ENCODE data around the gene ADGRG6.

The ADGRG6 gene

GRCh38 chr6:142482249-142482648 lies 180.4 kb downstream of the ADGRG6 start:
- no peaks in the 10 kb centered on the region for H3K4me1 ChIP-seq (ENCODE audit: control insufficient read depth, insufficient read depth, low read length, poor library complexity, severe bottlenecking)
- no peak for DNase-seq
- no peaks in the 10 kb centered on the region for H3K36me3 ChIP-seq (ENCODE audit: control insufficient read depth, insufficient read depth, low read length)
- no peaks in the 10 kb centered on the region for H3K27me3 ChIP-seq (replicated peaks; ENCODE audit: control insufficient read depth, insufficient read depth, low read length, poor library complexity, severe bottlenecking)
- H3K27ac ChIP-seq (ENCODE audit: insufficient read depth, low read length, poor library complexity, severe bottlenecking): no peak overlapping the region
- no peak overlapping the region for H3K4me3 ChIP-seq (ENCODE audit: insufficient read depth, low read depth, low read length, poor library complexity, severe bottlenecking)
- H3K9me3 ChIP-seq (ENCODE audit: control insufficient read depth, low read length): no peaks in the 10 kb centered on the region

GRCh38 chr6:142482974-142483373 lies 181.2 kb downstream of the ADGRG6 start:
- H3K9me3 ChIP-seq (ENCODE audit: control insufficient read depth, low read length): no peaks in the 10 kb centered on the region
- no peaks in the 10 kb centered on the region for H3K27me3 ChIP-seq (replicated peaks; ENCODE audit: control insufficient read depth, insufficient read depth, low read length, poor library complexity, severe bottlenecking)
- H3K27ac ChIP-seq (ENCODE audit: insufficient read depth, low read length, poor library complexity, severe bottlenecking): no peak overlapping the region
- DNase-seq: no peak
- no peaks in the 10 kb centered on the region for H3K36me3 ChIP-seq (ENCODE audit: control insufficient read depth, insufficient read depth, low read length)
- H3K4me3 ChIP-seq (ENCODE audit: insufficient read depth, low read depth, low read length, poor library complexity, severe bottlenecking): no peak overlapping the region
- H3K4me1 ChIP-seq (ENCODE audit: control insufficient read depth, insufficient read depth, low read length, poor library complexity, severe bottlenecking): no peaks in the 10 kb centered on the region

- no peaks in the 10 kb centered on the region for H3K27me3 ChIP-seq (replicated peaks; ENCODE audit: control insufficient read depth, insufficient read depth, low read length, poor library complexity, severe bottlenecking)
- no peak overlapping the region for H3K27ac ChIP-seq (ENCODE audit: insufficient read depth, low read length, poor library complexity, severe bottlenecking)
- no peaks in the 10 kb centered on the region for H3K36me3 ChIP-seq (ENCODE audit: control insufficient read depth, insufficient read depth, low read length)
- H3K9me3 ChIP-seq (ENCODE audit: control insufficient read depth, low read length): no peaks in the 10 kb centered on the region
- no peak for DNase-seq
- no peaks in the 10 kb centered on the region for H3K4me1 ChIP-seq (ENCODE audit: control insufficient read depth, insufficient read depth, low read length, poor library complexity, severe bottlenecking)
- H3K4me3 ChIP-seq (ENCODE audit: insufficient read depth, low read depth, low read length, poor library complexity, severe bottlenecking): no peak overlapping the region
Observed at GRCh38 chr6:142485256-142485655, 183.4 kb downstream of the ADGRG6 start.

- no peaks in the 10 kb centered on the region for H3K4me1 ChIP-seq (ENCODE audit: control insufficient read depth, insufficient read depth, low read length, poor library complexity, severe bottlenecking)
- DNase-seq: no peak
- H3K36me3 ChIP-seq (ENCODE audit: control insufficient read depth, insufficient read depth, low read length): no peaks in the 10 kb centered on the region
- H3K4me3 ChIP-seq (ENCODE audit: insufficient read depth, low read depth, low read length, poor library complexity, severe bottlenecking): no peak overlapping the region
- H3K27me3 ChIP-seq (replicated peaks; ENCODE audit: control insufficient read depth, insufficient read depth, low read length, poor library complexity, severe bottlenecking): no peaks in the 10 kb centered on the region
- H3K9me3 ChIP-seq (ENCODE audit: control insufficient read depth, low read length): no peaks in the 10 kb centered on the region
- H3K27ac ChIP-seq (ENCODE audit: insufficient read depth, low read length, poor library complexity, severe bottlenecking): no peak overlapping the region
Observed at GRCh38 chr6:142489722-142490610, 188.2 kb downstream of the ADGRG6 start.

Data from effector memory CD4-positive, alpha-beta T cell (primary cell).